NCI-H2029 (cell line): ENCODE results near the gene ABLIM3.
"Not testable (repeated sequence)": the region's sequence is repeated elsewhere in the genome, so short reads cannot be mapped to it uniquely, and the experiment has no call there.

Source experiments
- DNase-seq: peaks from one replicate; lab custom pipeline; 2025; lab: John Stamatoyannopoulos, UW

The ABLIM3 gene

DNA sequence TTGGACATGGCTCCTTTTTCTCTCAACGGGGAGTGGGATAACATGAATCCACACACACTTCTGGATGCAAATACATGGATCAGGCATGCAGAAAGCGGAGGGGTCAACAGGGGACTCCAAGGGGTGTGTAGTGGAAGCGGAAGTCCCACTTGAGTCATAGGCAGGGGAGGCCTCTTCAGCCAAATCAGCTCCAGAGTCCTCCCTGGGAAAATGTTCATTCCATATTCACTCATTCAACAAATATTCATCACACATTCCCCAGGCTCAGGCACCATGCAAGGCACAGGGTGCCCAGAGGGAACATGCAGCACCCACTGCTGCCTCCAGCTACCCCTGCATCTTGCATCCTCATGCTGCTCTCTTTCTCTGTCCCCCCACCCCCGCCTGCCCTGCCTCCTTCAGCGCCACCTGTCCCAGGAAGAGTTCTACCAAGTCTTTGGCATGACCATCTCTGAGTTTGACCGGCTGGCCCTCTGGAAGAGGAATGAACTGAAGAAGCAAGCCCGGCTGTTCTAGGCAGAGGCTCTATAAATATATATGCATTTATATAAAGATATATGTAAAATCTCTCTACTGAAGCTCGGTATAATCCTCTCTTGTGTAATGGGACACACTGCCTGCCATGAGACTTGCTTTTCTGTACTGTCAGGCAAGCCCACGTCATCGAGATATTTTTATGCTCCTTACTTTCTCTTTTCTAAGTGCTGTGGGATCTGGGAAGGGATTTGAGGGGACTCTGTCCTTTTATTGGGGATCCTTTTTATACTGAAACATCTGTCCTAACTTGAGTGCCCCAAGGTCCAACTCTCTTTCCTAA lies 116.8 kb downstream of the ABLIM3 start:
- no peak for DNase-seq

DNA sequence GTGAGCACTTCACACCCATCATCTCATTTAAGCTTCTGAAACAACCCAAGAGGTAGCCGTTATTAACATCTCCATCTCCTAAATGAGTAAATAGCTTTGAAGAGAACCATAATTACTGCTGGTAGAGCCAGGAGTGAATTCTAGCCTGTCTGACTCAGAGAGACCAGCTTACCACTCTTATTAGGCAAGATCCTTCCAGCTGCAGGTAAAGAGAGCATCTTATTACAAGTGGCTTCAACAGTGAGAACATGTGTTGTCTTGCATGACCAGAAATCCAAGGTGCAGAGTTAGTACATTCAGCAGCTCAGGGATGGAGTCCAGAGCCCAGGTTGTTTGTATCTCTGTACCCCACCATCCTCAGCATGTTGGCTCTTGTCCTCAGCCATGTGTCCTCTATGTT lies 119.5 kb downstream of the ABLIM3 start:
- DNase-seq: no peak

- DNase-seq: no peak
Observed at GRCh38 chr5:149261246-149261645, 120.0 kb downstream of the ABLIM3 start.

GRCh38 chr5:149262315-149262714 lies 121.0 kb downstream of the ABLIM3 start:
- DNase-seq: no peak

DNA sequence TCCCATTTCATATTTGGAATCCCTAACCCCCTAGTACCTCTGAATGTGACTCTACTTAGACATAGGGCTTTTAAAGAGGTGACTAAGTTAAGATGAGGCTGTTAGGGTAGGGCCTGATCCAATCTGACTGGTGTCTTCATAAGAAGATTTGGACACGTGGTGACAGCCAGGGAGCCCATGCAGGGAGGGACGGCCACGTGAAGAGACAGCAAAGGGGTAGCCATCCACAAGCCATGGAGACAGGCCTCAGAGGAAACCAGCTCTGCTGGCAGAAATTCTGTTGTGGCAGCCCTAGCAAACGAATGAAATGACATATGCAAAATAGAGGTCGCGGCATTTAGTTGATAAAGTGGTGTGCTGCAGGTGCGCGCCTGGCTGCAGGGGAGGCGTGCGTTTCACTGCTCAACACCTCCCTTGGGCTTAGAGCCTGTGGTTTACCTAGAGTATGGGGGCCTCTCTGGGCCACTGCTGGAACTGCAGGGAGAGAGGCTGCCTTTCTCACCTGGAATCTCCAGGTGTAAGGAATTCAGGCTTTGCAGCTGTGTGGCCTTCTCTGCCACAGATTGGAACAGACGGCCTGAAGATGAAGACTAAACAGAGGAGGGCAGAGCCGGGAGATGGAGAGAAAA lies 123.3 kb downstream of the ABLIM3 start:
- peak; percentile 57 for DNase-seq

DNA sequence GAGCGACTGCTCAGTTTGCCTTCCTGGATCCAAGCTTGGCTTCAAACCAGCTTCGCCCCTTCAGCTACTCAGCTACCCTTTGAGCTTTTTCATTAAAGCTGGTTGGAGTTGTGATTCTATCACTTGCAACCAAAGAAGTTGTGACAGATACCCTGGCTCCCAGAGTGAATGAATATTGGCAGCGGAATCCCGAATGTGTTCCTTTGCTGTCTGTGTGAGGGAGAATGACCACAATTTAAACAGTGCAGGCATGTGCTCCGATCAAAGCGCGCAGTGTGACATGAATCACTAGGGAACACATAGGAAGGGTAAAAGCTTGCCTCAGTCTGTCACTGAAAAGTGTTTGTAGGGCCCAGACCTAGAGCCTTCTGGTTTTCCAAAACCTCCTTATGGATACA lies 123.8 kb downstream of the ABLIM3 start:
- DNase-seq: no peak

DNA sequence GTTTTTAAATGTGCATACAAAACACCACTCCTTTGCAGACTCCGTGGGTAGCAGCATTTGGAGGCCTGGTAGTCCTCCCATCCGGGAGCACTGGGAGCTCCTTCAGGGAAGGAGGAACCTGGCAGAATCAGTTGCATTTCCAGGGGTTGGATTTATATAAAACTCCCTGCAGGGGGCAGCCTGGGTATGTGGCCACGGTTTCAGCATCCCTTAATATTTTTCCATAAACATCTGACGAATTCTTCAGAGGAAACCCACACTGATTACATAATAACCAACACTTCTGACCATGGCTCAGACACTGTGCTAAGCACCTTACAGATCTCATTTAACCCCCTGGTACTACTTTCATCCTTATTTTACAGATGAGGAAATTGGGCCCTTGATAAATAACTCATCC lies 124.3 kb downstream of the ABLIM3 start:
- DNase-seq: no peak

GRCh38 chr5:149267241-149267973 lies 126.1 kb downstream of the ABLIM3 start:
- DNase-seq: no peak

- DNase-seq: peak; percentile 61
Observed at GRCh38 chr5:149268928-149269557, 127.8 kb downstream of the ABLIM3 start.

DNA sequence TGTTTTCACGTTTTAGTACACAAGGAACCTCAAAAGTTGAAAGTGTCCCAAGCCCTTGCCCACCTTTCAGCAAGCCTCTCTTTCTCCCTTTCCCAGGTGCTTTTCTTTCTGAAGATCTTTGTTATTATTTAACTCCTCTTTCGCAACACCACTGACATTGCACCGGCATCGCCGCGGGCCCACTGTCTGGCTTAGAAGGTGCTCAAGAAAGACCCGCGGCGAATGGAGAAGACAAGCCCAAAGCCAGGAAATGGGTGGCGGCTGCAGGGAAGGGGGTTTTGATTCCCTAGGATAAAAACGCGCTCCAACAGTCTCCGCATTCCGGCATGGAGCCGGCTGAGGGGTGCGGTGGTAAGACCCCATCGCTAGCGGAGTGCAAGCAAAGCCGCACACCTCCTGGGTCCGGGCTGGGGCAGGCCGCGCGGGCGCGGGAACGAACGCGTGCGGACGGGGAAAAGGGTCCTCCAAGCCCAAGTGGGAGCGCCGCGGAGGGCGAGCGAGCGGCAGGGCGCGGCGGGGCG lies 130.0 kb downstream of the ABLIM3 start:
- no peak for DNase-seq

DNA sequence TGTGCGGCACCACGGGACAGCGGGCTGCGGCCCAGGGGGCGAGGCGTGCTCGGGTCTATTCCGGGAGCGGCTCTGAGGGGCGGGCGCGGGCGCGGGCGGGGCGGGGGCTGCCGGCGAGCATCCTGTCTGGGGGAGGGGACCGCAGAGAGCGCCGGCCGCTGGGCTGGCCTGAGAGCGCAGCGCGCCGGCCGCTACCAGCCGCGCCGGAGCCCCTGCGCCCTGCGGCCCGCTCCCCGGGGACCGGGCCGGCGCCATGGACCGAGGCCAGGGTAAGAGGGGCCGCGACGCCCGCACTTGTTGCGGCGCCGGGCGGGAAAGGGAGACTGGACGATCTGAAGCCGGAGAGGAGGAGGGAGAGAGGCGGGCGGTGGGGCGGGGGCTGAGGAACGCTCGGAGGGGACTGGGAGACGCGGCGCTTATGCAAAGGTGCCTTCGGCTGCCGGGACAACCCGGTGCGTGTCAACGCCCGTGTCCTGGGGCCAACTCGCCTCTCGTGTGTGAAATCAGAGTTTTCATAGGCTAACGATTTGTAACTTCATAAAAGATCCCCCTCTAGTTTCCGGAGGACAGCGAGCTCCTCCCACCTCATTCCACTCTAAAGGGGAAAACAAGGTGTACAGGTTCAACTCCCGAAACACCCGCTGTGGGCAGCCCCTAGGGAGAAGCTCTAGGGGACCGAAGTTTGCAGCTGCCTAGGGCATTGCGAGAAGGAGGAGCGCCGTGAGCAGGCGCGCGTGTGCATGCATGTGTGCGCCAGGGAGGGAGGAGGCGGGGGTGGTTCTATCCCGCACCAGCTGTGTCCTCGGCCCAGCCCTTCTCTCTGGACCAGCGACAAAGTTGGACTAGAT lies 130.6 kb downstream of the ABLIM3 start, which contains the start of gene AFAP1L1:
Gene AFAP1L1 (plus strand): TSS at position 144 of the 848 bp plus-strand sequence. CDS start 110 bp downstream, at position 254.
- DNase-seq: peak; percentile 20

DNA sequence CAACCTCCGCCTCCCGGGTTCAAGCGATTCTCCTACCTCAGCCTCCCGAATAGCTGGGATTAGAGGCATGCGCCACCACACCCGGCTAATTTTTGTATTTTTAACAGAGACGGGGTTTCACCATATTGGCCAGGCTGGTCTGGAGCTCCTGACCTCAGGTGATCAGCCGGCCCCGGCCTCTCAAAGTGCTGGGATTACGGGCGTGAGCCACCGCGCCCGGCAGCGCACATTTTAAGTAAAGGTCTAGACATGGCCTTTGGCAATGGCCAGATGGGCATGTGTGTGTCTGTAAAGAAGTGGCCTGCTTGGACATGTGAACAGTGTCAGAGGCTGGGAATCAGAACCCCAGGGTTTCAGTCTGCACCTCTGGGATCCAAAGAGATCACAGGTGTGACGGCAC lies 131.5 kb downstream of the ABLIM3 start:
- DNase-seq: not testable (repeated sequence)

GRCh38 chr5:149273237-149273636 lies 131.9 kb downstream of the ABLIM3 start:
- no peak for DNase-seq

DNA sequence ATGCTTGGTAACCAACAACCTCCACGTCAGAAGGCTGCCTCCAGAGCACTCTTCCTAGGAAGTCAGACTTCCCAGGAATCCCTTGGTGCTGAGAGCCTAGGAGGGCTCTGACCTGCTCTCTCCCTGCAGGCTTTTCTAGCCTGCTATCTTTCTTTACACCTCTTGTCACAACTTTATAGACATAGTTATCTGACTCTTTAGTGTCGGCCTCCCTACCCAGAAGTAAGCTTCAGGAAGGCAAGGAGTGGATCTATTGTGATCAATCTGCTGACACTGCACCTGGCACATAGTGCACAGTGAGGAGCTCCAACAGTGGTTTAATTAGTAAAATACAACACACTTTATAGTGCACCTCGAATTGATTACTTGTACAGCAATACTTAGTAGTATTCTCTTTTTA lies 132.7 kb downstream of the ABLIM3 start:
- DNase-seq: no peak

GRCh38 chr5:149274939-149275338 lies 133.6 kb downstream of the ABLIM3 start:
- DNase-seq: no peak

GRCh38 chr5:149277801-149278200 lies 136.5 kb downstream of the ABLIM3 start:
- DNase-seq: no peak

- DNase-seq: no peak
Observed at GRCh38 chr5:149278451-149279210, 137.3 kb downstream of the ABLIM3 start.

DNA sequence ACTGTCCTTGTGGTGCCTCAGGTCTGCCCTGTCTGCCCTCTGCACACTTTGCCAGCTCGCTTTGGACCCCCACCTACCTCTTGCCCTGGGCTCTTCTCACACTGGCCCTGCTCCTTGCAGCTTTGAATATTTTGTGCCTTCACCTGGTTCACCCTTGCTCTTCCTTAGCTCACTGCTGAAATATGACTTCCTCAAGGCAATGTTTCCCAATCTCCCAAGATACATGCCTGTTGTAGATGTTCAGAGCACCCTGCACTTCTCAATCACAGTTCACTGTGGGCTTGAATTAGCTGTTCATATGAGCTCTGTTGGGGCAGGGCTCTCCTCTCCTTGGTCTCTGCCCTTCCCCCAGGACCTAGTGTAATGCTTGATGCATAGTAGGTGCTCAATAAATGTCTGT lies 138.4 kb downstream of the ABLIM3 start:
- no peak for DNase-seq

- DNase-seq: no peak
Observed at GRCh38 chr5:149280124-149280523, 138.8 kb downstream of the ABLIM3 start.

DNA sequence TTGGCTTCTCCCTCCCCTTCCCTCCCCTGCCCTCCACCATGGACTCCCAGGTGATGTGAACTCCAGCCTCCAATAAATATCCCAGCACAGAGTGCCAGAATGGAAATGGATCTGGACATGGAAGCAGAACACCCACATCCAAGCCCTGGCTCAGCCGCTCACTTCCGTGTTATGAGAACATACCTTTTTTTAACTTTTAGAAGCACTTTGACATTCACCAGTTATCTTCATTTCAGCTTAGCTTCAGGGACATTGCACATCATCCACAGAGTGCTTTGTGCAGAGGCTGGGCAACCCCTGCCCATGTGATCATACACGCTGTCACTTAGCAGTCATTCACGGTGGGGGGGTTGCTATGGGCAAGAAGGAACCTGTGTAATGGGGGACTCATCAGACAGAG lies 139.5 kb downstream of the ABLIM3 start:
- no peak for DNase-seq
